Neuron (in vitro differentiated cells): ENCODE data around the gene KRT78.

Experiments
- H2AFZ ChIP-seq: one replicate; pipeline ENCODE4 v1.6.1; 2013; ENCODE audit warnings: low read depth, mild to moderate bottlenecking, inconsistent platforms, low read length, moderate library complexity
- H3K27me3 ChIP-seq: one replicate; pipeline ENCODE4 v1.6.1; 2013; ENCODE audit warnings: low read length; ENCODE audit not compliant: insufficient read depth
- H3K36me3 ChIP-seq: one replicate; pipeline ENCODE4 v1.6.1; 2013; ENCODE audit warnings: low read length; ENCODE audit not compliant: insufficient read depth
- H3K4me1 ChIP-seq: one replicate; pipeline ENCODE4 v1.6.1; 2013; ENCODE audit warnings: low read length; ENCODE audit not compliant: insufficient read depth
- H3K4me3 ChIP-seq: 2 replicates; pipeline ENCODE4 v1.5.1; 2013; ENCODE audit warnings: mild to moderate bottlenecking, low read length, moderate library complexity
- H3K9me3 ChIP-seq: one replicate; pipeline ENCODE4 v1.6.1; 2013; ENCODE audit warnings: low read length

Gene KRT78

DNA sequence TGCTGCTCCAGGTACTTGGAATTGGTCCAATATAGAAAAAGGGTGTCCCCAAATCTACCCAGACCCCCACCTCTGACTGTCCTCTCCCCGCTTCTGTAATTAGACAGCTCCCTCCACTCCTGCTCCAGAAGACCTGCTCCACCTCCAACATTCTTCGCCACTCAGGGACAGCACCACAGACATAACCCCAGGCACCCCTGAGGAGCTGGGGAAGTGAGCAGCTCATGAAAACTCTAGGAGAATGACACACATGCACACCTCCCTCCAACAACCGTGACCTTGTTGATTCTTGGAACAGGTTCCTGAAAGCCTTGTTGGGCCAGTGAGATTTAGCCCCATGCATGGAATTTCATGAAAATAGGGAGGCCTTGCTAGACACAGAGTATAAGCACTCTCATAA, 43.1 kb downstream of the KRT78 start:
- H3K9me3 ChIP-seq = no peaks in the 10 kb centered on the region
- no peak overlapping the region for H2AFZ ChIP-seq
- no peaks in the 10 kb centered on the region for H3K36me3 ChIP-seq
- no peak overlapping the region for H3K4me3 ChIP-seq
- H3K4me1 ChIP-seq = no peaks in the 10 kb centered on the region
- no peaks in the 10 kb centered on the region for H3K27me3 ChIP-seq

DNA sequence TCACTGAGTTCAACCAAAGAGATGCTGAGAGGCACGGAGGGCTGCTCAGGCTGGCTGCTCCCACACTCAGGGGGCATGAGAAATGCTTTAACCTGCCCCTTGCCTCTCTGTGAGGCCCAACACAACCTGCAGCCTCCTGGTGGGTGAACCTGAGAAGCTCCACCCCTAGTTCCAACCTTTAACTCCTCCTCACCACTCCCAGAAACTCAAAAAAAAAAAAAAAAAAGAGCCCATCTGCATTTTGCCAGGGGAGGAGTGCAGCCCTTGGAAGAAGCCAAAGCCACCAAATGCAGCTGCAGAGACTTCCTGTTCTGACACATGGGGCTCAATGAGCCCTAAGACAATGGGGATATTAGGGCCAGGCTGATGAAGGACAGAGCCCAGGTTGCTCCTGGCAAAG, 43.8 kb downstream of the KRT78 start:
- H3K27me3 ChIP-seq = no peaks in the 10 kb centered on the region
- H3K36me3 ChIP-seq = no peaks in the 10 kb centered on the region
- no peak overlapping the region for H3K4me3 ChIP-seq

DNA sequence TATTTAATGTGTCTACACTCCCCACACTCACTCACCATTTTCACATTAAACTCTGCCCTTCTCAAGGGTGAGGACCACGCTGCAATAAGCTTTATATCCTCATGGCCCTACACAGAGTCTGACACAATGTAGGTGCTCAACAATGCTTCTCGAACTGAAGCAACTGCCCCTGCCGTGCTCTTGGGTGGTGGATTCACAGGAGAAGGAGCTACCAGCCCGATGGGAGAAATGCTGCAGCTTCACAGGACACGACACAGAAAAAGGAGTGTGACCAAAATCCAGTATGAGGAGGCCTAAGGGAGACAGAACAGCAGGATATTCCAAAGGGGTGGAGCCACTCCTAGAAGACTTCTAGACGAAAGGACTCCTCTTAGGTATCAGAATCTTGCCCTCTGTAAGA, 46.4 kb downstream of the KRT78 start:
- H3K36me3 ChIP-seq = no peaks in the 10 kb centered on the region
- H3K9me3 ChIP-seq = no peaks in the 10 kb centered on the region
- H3K4me1 ChIP-seq = no peaks in the 10 kb centered on the region
- no peak overlapping the region for H3K4me3 ChIP-seq
- H3K27me3 ChIP-seq = no peaks in the 10 kb centered on the region
- no peak overlapping the region for H2AFZ ChIP-seq

More for the DNA sequence above, 43.8 kb downstream of the KRT78 start:
- Histone ChIP-seq H2AFZ (no peak overlapping the region), H3K4me1 (no peaks in the 10 kb centered on the region), H3K9me3 (no peaks in the 10 kb centered on the region)

DNA sequence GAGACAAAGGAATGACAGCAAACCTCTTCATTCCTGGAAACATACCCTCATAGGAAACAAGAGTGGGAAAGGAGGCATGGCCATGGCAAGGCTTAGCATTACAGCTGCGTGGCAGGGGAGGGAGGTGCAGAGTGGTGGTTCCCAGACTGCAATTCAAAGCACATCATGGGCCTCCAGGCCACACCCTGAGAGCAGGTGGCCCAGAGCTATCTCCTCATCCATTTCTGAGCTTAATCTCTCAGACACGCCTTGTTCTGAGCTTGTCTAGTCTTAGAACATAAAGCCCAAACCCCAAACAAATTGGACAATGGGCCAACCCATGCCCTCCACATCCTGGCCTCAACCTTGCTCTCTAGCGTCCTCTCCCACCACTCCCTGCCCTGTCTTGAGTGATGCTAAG, 47.0 kb downstream of the KRT78 start:
- no peaks in the 10 kb centered on the region for H3K27me3 ChIP-seq
- no peaks in the 10 kb centered on the region for H3K9me3 ChIP-seq
- H3K36me3 ChIP-seq = no peaks in the 10 kb centered on the region
- no peak overlapping the region for H2AFZ ChIP-seq
- H3K4me3 ChIP-seq = no peak overlapping the region
- no peaks in the 10 kb centered on the region for H3K4me1 ChIP-seq

DNA sequence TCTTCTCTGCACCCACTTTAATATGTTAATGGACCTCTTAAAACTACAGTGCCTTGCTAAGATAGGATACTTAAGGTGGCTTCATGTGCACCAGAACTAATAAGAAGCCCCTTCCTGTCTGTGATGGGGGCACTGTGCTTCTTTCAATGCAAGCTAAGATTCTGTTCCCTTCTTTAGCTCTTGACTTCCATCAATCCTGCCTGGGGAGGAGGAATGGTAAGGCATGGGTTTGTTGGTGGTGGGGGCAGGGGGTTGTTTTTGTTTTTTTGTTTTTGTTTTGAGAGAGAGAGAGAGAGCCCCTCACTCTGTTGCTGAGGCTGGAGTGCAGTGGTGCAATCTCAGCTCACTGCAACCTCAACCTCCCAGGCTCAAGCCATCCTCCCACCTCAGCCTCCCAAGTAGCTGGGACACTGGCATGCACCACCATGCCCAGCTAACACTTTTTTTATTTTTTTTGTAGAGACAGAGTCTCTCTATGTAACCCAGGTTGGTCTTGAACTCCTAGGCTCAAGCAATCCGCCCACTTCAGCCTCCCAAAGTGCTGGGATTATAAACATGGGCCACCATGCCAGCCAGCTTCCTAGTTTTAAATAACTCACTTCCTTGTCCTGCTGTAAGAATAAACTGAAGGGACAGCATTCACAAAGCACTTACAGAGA, 48.4 kb downstream of the KRT78 start:
- no peaks in the 10 kb centered on the region for H3K4me1 ChIP-seq
- H3K27me3 ChIP-seq = no peaks in the 10 kb centered on the region
- H3K36me3 ChIP-seq = no peaks in the 10 kb centered on the region
- no peak overlapping the region for H2AFZ ChIP-seq
- no peak overlapping the region for H3K4me3 ChIP-seq
- H3K9me3 ChIP-seq = no peaks in the 10 kb centered on the region

DNA sequence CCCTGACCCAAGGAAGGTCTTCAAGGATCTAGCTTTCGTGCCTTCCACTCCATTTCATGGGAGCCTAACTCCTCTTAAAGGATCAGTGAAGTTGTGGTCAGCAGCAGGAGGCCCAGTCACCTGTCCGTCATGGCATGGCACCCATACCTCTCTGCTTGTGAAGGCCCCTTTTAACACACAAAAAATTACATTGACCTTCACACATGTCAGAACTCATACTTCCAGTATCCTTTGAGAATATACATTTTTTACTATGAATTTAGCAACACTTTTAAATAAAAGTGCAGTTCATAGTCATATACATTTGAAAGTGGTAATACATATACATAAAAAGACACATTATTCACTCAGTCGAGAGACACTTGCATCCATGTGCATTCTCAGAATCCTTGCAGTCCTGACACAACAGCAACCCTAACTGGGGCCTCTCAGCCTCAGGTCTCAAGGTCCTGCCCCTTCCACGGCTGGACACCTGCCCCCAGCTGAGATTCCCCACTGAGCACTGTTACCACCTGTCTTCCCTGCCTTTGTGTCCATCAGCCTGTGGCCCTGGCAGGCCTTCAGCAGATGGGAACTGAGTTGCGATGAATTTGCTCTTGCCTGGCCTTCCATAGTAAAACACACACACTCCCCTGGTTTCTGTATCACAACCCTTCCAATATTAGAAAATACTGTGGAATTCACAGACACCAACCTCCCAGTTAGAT, 49.1 kb downstream of the KRT78 start:
- Histone ChIP-seq H3K4me1 (no peaks in the 10 kb centered on the region), H3K27me3 (no peaks in the 10 kb centered on the region), H3K36me3 (no peaks in the 10 kb centered on the region)

DNA sequence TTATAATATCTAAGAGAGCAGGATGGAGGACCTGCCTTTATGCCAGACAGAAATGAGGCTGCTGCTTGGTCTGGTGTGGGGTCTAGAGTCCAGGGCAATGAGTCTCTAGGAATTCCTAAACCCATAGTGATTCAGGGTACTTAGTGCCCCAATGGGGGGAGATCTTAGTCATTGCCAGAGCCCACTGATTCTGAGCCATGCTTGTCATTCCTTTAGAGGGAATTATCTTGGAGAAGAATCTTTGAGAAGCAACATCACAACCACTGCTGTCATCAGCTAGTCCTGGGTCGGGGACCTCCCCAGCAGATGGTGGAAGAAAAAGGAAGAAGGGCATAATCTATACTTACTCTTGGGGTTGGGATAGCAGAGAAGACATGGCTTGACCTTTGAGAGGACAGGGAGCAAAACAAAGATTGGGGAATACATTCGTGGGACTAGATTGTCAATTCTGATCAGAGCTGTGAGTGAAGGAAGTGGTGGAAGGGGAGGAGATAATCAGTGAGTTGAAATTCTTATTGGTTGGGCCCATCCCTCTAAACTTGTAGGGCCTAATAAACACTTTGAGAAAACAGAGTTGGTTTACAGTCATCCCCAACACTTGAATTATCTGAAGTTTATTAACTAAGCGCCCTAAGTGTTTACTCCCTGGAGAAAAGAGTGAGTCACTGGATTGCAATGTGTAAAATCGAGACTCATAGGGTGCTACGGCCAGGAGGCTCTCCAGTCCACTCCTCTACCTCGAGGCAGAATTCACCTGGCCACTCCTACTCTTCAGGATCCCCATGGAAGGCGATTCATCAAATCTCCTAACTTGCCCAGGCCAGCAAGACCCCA, 49.9 kb downstream of the KRT78 start:
- Histone ChIP-seq H3K4me1 (no peaks in the 10 kb centered on the region), H3K36me3 (no peaks in the 10 kb centered on the region), H3K4me3 (no peak overlapping the region), H2AFZ (no peak overlapping the region), H3K27me3 (no peaks in the 10 kb centered on the region), H3K9me3 (no peaks in the 10 kb centered on the region)

More for the DNA sequence above, 49.1 kb downstream of the KRT78 start:
- H3K4me3 ChIP-seq = no peak overlapping the region
- no peak overlapping the region for H2AFZ ChIP-seq
- no peaks in the 10 kb centered on the region for H3K9me3 ChIP-seq

DNA sequence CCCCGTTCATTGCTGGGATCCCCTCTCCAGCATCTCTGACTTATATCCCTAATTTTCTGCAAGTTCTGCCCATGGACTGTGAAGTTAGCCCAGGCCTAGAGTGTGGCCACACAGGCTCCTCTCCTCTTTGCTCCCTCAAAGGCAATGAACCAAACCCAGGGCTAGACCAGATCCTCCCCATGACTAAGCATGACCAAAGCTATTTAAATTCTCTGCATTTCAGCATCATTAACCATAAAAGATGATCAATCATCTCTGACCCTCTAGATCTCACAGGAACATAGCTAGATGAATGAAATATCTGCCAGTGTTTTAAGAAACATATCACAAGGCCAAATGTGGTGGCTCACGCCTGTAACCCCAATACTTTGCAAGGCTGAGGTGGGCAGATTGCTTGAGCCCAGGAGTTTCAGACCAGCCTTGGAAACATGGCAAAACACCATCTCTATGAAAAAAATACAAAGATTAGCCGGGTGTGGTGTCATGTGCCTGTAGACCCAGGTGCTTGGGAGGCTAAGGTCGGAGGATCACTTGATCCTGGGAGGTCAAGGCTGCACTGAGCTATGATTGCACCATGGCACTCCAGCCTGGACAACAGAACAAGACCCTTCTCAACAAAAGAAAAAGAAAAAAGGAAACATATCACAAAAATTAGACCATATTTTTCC, 50.7 kb downstream of the KRT78 start:
- Histone ChIP-seq H3K9me3 (no peaks in the 10 kb centered on the region), H3K27me3 (no peaks in the 10 kb centered on the region), H3K36me3 (no peaks in the 10 kb centered on the region), H3K4me1 (no peaks in the 10 kb centered on the region), H3K4me3 (no peak overlapping the region), H2AFZ (no peak overlapping the region)

DNA sequence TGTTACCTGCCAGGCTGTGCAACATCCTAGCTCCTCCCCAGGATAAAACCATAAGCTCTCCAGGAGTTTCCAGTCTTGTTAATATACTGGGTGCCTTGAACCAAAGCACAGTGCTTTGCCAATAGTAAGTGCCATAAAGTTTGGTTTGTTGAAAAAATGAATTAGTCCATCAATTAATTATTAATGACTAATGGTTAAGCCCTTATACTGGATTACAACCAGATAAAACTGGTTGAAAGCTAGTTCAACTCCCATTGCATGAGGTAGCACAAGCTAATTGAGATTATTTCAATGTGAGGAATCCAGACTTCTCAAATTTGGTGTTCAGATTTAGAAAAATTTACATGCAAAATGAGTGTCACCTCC, 51.3 kb downstream of the KRT78 start:
- no peak overlapping the region for H2AFZ ChIP-seq
- no peaks in the 10 kb centered on the region for H3K27me3 ChIP-seq

DNA sequence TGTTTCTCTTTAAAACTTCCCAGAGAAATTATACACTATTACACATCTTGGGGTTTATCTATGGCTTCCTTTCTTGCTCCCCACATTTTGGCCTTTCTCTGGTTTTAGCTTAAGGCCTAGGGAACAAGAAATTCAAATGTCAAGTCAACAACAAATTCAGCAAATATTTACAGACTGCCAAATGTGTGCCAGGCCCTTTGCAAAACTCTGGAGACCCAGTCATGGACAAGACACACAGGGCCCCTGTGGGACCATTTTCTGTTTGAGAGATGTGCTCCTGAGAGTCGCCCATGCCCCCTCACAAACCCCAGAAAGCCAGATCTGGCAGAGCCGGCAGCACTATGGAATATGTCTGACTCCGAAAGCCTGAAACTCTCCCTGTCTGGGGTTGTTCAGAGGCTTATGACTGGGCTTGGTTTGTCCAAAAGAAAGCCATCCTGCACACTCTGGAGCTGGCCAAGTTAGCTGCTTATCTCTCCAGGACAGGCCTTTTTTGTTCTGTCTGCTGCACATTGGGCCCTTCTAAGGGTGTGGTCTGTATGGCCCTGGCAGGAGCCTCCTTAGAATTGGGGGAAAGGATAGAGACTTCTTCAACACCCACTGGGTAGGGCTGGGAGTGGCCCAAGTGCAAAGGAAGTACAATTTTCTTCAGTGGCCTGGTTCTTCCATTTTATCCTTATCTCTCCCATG, 51.8 kb downstream of the KRT78 start:
- Histone ChIP-seq H3K4me3 (no peak overlapping the region), H3K36me3 (no peaks in the 10 kb centered on the region), H3K27me3 (no peaks in the 10 kb centered on the region), H3K9me3 (no peaks in the 10 kb centered on the region), H3K4me1 (no peaks in the 10 kb centered on the region), H2AFZ (no peak overlapping the region)

More for the DNA sequence above, 51.3 kb downstream of the KRT78 start:
- no peaks in the 10 kb centered on the region for H3K4me1 ChIP-seq
- H3K9me3 ChIP-seq = no peaks in the 10 kb centered on the region
- no peak overlapping the region for H3K4me3 ChIP-seq
- no peaks in the 10 kb centered on the region for H3K36me3 ChIP-seq

DNA sequence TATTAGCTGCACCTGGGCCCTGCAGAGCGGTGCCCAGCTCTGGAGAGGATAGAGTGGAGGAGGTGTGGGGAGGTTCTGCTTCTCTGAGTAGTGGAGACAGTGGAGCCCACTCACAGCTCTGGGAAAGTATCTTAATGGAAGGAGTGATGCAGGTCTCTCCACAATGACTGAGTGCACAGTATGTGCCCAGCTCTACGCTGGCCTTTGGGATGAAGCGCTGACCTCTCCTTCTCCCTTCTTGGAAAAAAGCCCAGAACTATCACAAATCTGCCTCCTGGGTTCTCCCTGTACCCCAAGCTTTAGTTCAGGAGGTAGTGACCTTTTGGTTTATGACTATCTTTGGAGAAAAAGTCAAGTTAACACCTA, 52.4 kb downstream of the KRT78 start:
- Histone ChIP-seq H3K4me1 (no peaks in the 10 kb centered on the region), H3K36me3 (no peaks in the 10 kb centered on the region), H3K27me3 (no peaks in the 10 kb centered on the region), H2AFZ (no peak overlapping the region), H3K4me3 (no peak overlapping the region), H3K9me3 (no peaks in the 10 kb centered on the region)

DNA sequence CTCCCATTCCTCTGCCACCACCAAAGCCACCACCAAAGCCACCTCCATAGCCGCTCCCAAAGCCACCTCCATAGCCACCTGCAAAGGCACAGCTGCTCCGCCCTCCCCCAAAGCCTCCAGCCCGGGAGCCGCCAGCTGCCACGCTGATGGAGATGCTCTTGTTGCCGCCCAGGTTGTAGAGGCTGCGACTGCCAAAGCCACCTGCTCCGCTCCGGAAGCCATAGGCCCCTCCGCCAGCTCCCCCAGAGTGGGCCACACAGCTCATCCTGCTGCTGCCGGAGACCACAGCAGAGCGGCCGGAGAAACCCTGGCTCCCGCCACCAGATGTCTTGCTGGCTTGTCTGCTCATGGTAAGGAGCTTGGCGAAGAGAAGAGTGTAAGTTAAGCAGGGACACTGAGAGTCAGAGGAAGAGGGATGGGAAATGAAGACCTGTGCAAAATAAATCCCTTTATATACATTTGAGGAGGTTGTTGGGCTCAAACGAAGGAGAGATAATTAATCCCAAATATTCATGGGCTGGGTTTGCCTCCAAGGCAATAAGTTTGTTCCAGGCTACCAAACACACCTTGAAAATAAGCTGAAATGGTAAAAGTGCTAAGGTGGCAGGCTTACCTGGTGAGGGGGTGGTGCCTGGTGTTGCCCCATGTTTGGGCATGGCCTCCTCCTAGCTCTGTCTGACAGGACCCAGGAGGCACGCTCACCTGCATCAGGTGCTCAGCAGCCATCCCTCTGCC, 52.9 kb downstream of the KRT78 start, which contains the start of gene KRT3:
TSS of gene KRT3 (minus strand) at position 424 of the 735 bp plus-strand sequence. CDS start at position 349, 75 bp downstream.
- Histone ChIP-seq H3K4me3 (no peak within 1 kb of the TSS), H3K9me3 (no peaks in the 10 kb centered on the region), H3K4me1 (no peaks in the 10 kb centered on the region), H2AFZ (no peak within 1 kb of the TSS), H3K27me3 (no peaks in the 10 kb centered on the region), H3K36me3 (no peaks in the 10 kb centered on the region)
